ENCODE measurements around the gene PRPF8.
"Not testable (repeated sequence)": the region's sequence is repeated elsewhere in the genome, so short reads cannot be mapped to it uniquely, and the experiment has no call there.

The PRPF8 gene

GRCh38 chr17:1690544-1691221 lies 6.0 kb upstream of the PRPF8 start:
- no peak overlapping the region for H3K27ac ChIP-seq (ENCODE audit: low read length)
- H3K27me3 ChIP-seq (ENCODE audit: control insufficient read depth in 1 of 2, insufficient read depth in 2 of 2, low read length in 2 of 2), result no peaks in the 10 kb centered on the region
- no peaks in the 10 kb centered on the region for H3K9me3 ChIP-seq (ENCODE audit: control insufficient read depth in 2 of 2, low read length in 2 of 2)
- no peak overlapping the region for H3K4me3 ChIP-seq (ENCODE audit: low read length in 2 of 2)
- no peaks in the 10 kb centered on the region for H3K36me3 ChIP-seq (ENCODE audit: control insufficient read depth in 2 of 2, insufficient read depth in 2 of 2, low read length in 2 of 2)
- H3K9ac ChIP-seq (ENCODE audit: low read length in 2 of 2), result no peak overlapping the region
- H3K4me1 ChIP-seq (ENCODE audit: control insufficient read depth, insufficient read depth, low read length), result no peaks in the 10 kb centered on the region

GRCh38 chr17:1688405-1688804 lies 3.7 kb upstream of the PRPF8 start:
- H3K9me3 ChIP-seq (ENCODE audit: control insufficient read depth in 2 of 2, low read length in 2 of 2); H3K27me3 ChIP-seq (ENCODE audit: control insufficient read depth in 1 of 2, insufficient read depth in 2 of 2, low read length in 2 of 2); H3K9ac ChIP-seq (ENCODE audit: low read length in 2 of 2); H3K27ac ChIP-seq (ENCODE audit: low read length); H3K4me3 ChIP-seq (ENCODE audit: low read length in 2 of 2); H3K4me1 ChIP-seq (ENCODE audit: control insufficient read depth, insufficient read depth, low read length); H3K36me3 ChIP-seq (ENCODE audit: control insufficient read depth in 2 of 2, insufficient read depth in 2 of 2, low read length in 2 of 2): not testable (repeated sequence)

GRCh38 chr17:1686086-1686485 lies 1.4 kb upstream of the PRPF8 start:
- no peak overlapping the region for H3K27ac ChIP-seq (ENCODE audit: low read length)
- no peak overlapping the region for H3K4me3 ChIP-seq (ENCODE audit: low read length in 2 of 2)
- peaks cover 19% of the 10 kb centered on the region for H3K4me1 ChIP-seq (ENCODE audit: control insufficient read depth, insufficient read depth, low read length)
- no peaks in the 10 kb centered on the region for H3K27me3 ChIP-seq (ENCODE audit: control insufficient read depth in 1 of 2, insufficient read depth in 2 of 2, low read length in 2 of 2)
- peaks cover 18% of the 10 kb centered on the region in 2 donors for H3K36me3 ChIP-seq (ENCODE audit: control insufficient read depth in 2 of 2, insufficient read depth in 2 of 2, low read length in 2 of 2)
- H3K9ac ChIP-seq (ENCODE audit: low read length in 2 of 2), result no peak overlapping the region
- no peaks in the 10 kb centered on the region for H3K9me3 ChIP-seq (ENCODE audit: control insufficient read depth in 2 of 2, low read length in 2 of 2)

GRCh38 chr17:1683459-1683858 lies 1.2 kb downstream of the PRPF8 start:
- Histone ChIP-seq H3K27ac (ENCODE audit: low read length) (peak overlapping the region; percentile 93), H3K9me3 (ENCODE audit: control insufficient read depth in 2 of 2, low read length in 2 of 2) (no peaks in the 10 kb centered on the region), H3K36me3 (ENCODE audit: control insufficient read depth in 2 of 2, insufficient read depth in 2 of 2, low read length in 2 of 2) (peaks cover 44% of the 10 kb centered on the region in 2 donors), H3K27me3 (ENCODE audit: control insufficient read depth in 1 of 2, insufficient read depth in 2 of 2, low read length in 2 of 2) (no peaks in the 10 kb centered on the region), H3K4me3 (ENCODE audit: low read length in 2 of 2) (peak overlapping the region; percentile 87 to 88), H3K9ac (ENCODE audit: low read length in 2 of 2) (peak overlapping the region; percentile 90 to 96), H3K4me1 (ENCODE audit: control insufficient read depth, insufficient read depth, low read length) (peaks cover 19% of the 10 kb centered on the region)

- H3K36me3 ChIP-seq (ENCODE audit: control insufficient read depth in 2 of 2, insufficient read depth in 2 of 2, low read length in 2 of 2), result peaks cover 84 to 88% of the 10 kb centered on the region in 2 donors
- H3K9ac ChIP-seq (ENCODE audit: low read length in 2 of 2), result no peak overlapping the region
- no peak overlapping the region for H3K4me3 ChIP-seq (ENCODE audit: low read length in 2 of 2)
- no peaks in the 10 kb centered on the region for H3K27me3 ChIP-seq (ENCODE audit: control insufficient read depth in 1 of 2, insufficient read depth in 2 of 2, low read length in 2 of 2)
- H3K4me1 ChIP-seq (ENCODE audit: control insufficient read depth, insufficient read depth, low read length), result no peaks in the 10 kb centered on the region
- H3K27ac ChIP-seq (ENCODE audit: low read length), result no peak overlapping the region
- no peaks in the 10 kb centered on the region for H3K9me3 ChIP-seq (ENCODE audit: control insufficient read depth in 2 of 2, low read length in 2 of 2)
Observed at GRCh38 chr17:1676401-1676800, 8.3 kb downstream of the PRPF8 start.

GRCh38 chr17:1673041-1673785 lies 11.5 kb downstream of the PRPF8 start:
- H3K9me3 ChIP-seq (ENCODE audit: control insufficient read depth in 2 of 2, low read length in 2 of 2), result no peaks in the 10 kb centered on the region
- H3K9ac ChIP-seq (ENCODE audit: low read length in 2 of 2), result no peak overlapping the region
- H3K4me1 ChIP-seq (ENCODE audit: control insufficient read depth, insufficient read depth, low read length), result peaks cover 7% of the 10 kb centered on the region
- no peak overlapping the region for H3K4me3 ChIP-seq (ENCODE audit: low read length in 2 of 2)
- H3K27ac ChIP-seq (ENCODE audit: low read length), result no peak overlapping the region
- peaks cover 64 to 65% of the 10 kb centered on the region in 2 donors for H3K36me3 ChIP-seq (ENCODE audit: control insufficient read depth in 2 of 2, insufficient read depth in 2 of 2, low read length in 2 of 2)
- H3K27me3 ChIP-seq (ENCODE audit: control insufficient read depth in 1 of 2, insufficient read depth in 2 of 2, low read length in 2 of 2), result no peaks in the 10 kb centered on the region

- not testable (repeated sequence) for H3K27me3 ChIP-seq (ENCODE audit: control insufficient read depth in 1 of 2, insufficient read depth in 2 of 2, low read length in 2 of 2); H3K4me3 ChIP-seq (ENCODE audit: low read length in 2 of 2); H3K9ac ChIP-seq (ENCODE audit: low read length in 2 of 2); H3K4me1 ChIP-seq (ENCODE audit: control insufficient read depth, insufficient read depth, low read length); H3K27ac ChIP-seq (ENCODE audit: low read length); H3K9me3 ChIP-seq (ENCODE audit: control insufficient read depth in 2 of 2, low read length in 2 of 2)
- H3K36me3 ChIP-seq (ENCODE audit: control insufficient read depth in 2 of 2, insufficient read depth in 2 of 2, low read length in 2 of 2), result peaks cover 37 to 45% of the 10 kb centered on the region in 2 donors
Observed at GRCh38 chr17:1663934-1664333, 20.7 kb downstream of the PRPF8 start.

- peaks cover 55 to 64% of the 10 kb centered on the region in 2 donors for H3K36me3 ChIP-seq (ENCODE audit: control insufficient read depth in 2 of 2, insufficient read depth in 2 of 2, low read length in 2 of 2)
- no peaks in the 10 kb centered on the region for H3K27me3 ChIP-seq (ENCODE audit: control insufficient read depth in 1 of 2, insufficient read depth in 2 of 2, low read length in 2 of 2)
- no peaks in the 10 kb centered on the region for H3K9me3 ChIP-seq (ENCODE audit: control insufficient read depth in 2 of 2, low read length in 2 of 2)
- H3K4me3 ChIP-seq (ENCODE audit: low read length in 2 of 2), result no peak overlapping the region
- no peak overlapping the region for H3K9ac ChIP-seq (ENCODE audit: low read length in 2 of 2)
- H3K4me1 ChIP-seq (ENCODE audit: control insufficient read depth, insufficient read depth, low read length), result no peaks in the 10 kb centered on the region
- H3K27ac ChIP-seq (ENCODE audit: low read length), result no peak overlapping the region
Observed at GRCh38 chr17:1661045-1661444, 23.6 kb downstream of the PRPF8 start.

GRCh38 chr17:1658100-1658499 lies 26.6 kb downstream of the PRPF8 start:
- Histone ChIP-seq H3K27ac (ENCODE audit: low read length) (no peak overlapping the region), H3K27me3 (ENCODE audit: control insufficient read depth in 1 of 2, insufficient read depth in 2 of 2, low read length in 2 of 2) (no peaks in the 10 kb centered on the region), H3K4me1 (ENCODE audit: control insufficient read depth, insufficient read depth, low read length) (no peaks in the 10 kb centered on the region), H3K9ac (ENCODE audit: low read length in 2 of 2) (no peak overlapping the region), H3K36me3 (ENCODE audit: control insufficient read depth in 2 of 2, insufficient read depth in 2 of 2, low read length in 2 of 2) (peaks cover 78 to 81% of the 10 kb centered on the region in 2 donors), H3K9me3 (ENCODE audit: control insufficient read depth in 2 of 2, low read length in 2 of 2) (no peaks in the 10 kb centered on the region), H3K4me3 (ENCODE audit: low read length in 2 of 2) (no peak overlapping the region)

- H3K4me3 ChIP-seq (ENCODE audit: low read length in 2 of 2), result no peak overlapping the region
Observed at GRCh38 chr17:1653735-1654134, 30.9 kb downstream of the PRPF8 start.

GRCh38 chr17:1652794-1653193 lies 31.9 kb downstream of the PRPF8 start:
- H3K9me3 ChIP-seq (ENCODE audit: control insufficient read depth in 2 of 2, low read length in 2 of 2); H3K27me3 ChIP-seq (ENCODE audit: control insufficient read depth in 1 of 2, insufficient read depth in 2 of 2, low read length in 2 of 2); H3K9ac ChIP-seq (ENCODE audit: low read length in 2 of 2); H3K4me3 ChIP-seq (ENCODE audit: low read length in 2 of 2); H3K27ac ChIP-seq (ENCODE audit: low read length): not testable (repeated sequence)
- H3K4me1 ChIP-seq (ENCODE audit: control insufficient read depth, insufficient read depth, low read length), result peaks cover 27% of the 10 kb centered on the region
- H3K36me3 ChIP-seq (ENCODE audit: control insufficient read depth in 2 of 2, insufficient read depth in 2 of 2, low read length in 2 of 2), result peaks cover 59 to 60% of the 10 kb centered on the region in 2 donors

More at GRCh38 chr17:1653735-1654134, 30.9 kb downstream of the PRPF8 start:
- Histone ChIP-seq H3K27me3 (ENCODE audit: control insufficient read depth in 1 of 2, insufficient read depth in 2 of 2, low read length in 2 of 2) (no peaks in the 10 kb centered on the region), H3K27ac (ENCODE audit: low read length) (no peak overlapping the region), H3K4me1 (ENCODE audit: control insufficient read depth, insufficient read depth, low read length) (peaks cover 17% of the 10 kb centered on the region), H3K9ac (ENCODE audit: low read length in 2 of 2) (peak overlapping the region in 1 of 2 donors; percentile 29), H3K36me3 (ENCODE audit: control insufficient read depth in 2 of 2, insufficient read depth in 2 of 2, low read length in 2 of 2) (peaks cover 69% of the 10 kb centered on the region in 2 donors), H3K9me3 (ENCODE audit: control insufficient read depth in 2 of 2, low read length in 2 of 2) (no peaks in the 10 kb centered on the region)

Data from stomach smooth muscle (tissue), 2 donors.